AG10803 (cell line): Measurements from ENCODE around the gene FAM186B.

Experiments
- DNase-seq: peaks from one replicate; pipeline ENCODE4 v3.0.0; 2010; ENCODE audit warnings: low read depth
- H3K4me3 ChIP-seq: 2 replicates; pipeline ENCODE4 v1.5.1; 2011; ENCODE audit warnings: mild to moderate bottlenecking, low read length, control low read depth
- CTCF ChIP-seq: conservative IDR thresholded peaks from 2 replicates; pipeline ENCODE4 v1.5.1; 2011; ENCODE audit warnings: mild to moderate bottlenecking, low read length, control low read depth, inconsistent platforms

Gene FAM186B

GRCh38 chr12:49626169-49626835 lies 20.9 kb upstream of the FAM186B start:
- no peak; the same call in 1 of the 2 replicates for TF ChIP-seq CTCF
- no peak overlapping the region for H3K4me3 ChIP-seq
- DNase-seq: no peak

GRCh38 chr12:49624921-49625577 lies 19.6 kb upstream of the FAM186B start:
- H3K4me3 ChIP-seq: no peak overlapping the region
- peak; percentile 45 for DNase-seq
- TF ChIP-seq CTCF: no peak

- TF ChIP-seq CTCF: no peak; the same call in 1 of the 2 replicates
- peak; percentile 78 for DNase-seq
- peak within 1 kb of the TSS; percentile 74 for H3K4me3 ChIP-seq
These were observed 17.9 kb upstream of the FAM186B start, which contains the start of gene PRPF40B for GRCh38 chr12:49623142-49623904. Gene PRPF40B, plus strand, starts transcription at chr12:49623561. Its CDS starts 30 bp downstream, at chr12:49623591.

- peak; percentile 23 for DNase-seq
These were observed 17.2 kb upstream of the FAM186B start for GRCh38 chr12:49622501-49623141.

GRCh38 chr12:49621651-49622500 lies 16.4 kb upstream of the FAM186B start:
- H3K4me3 ChIP-seq: peak overlapping the region; percentile 74
- DNase-seq: no peak
- TF ChIP-seq CTCF: no peak

More at GRCh38 chr12:49622501-49623141, 17.2 kb upstream of the FAM186B start:
- peak overlapping the region; percentile 74 for H3K4me3 ChIP-seq
- no peak for TF ChIP-seq CTCF

GRCh38 chr12:49619286-49619685 lies 13.8 kb upstream of the FAM186B start:
- peak; percentile 59 for DNase-seq
- no peak for TF ChIP-seq CTCF
- H3K4me3 ChIP-seq: no peak overlapping the region
